Esophagus muscularis mucosa (tissue), 4 donors: ENCODE results near the gene MUSTN1.

Experiments used
- CTCF ChIP-seq, 3 experiments: fragments of 200-600 bp in 2 of 3; fragments of 450-650 bp in 1 of 3; sonication (generic) in 2 of 3; IDR thresholded peaks; one replicate each; pipeline ENCODE4 v1.5.1; 2017 to 2019; ENCODE audit warnings: antibody characterized with exemption in 3 of 3, mild to moderate bottlenecking in 2 of 3, moderate library complexity in 1 of 3
- EP300 ChIP-seq: sonication (generic); formaldehyde crosslinking; IDR thresholded peaks from one replicate; pipeline ENCODE4 v1.6.1; 2017; ENCODE audit warnings: antibody characterized with exemption
- POLR2A ChIP-seq: fragments of 450-650 bp; IDR thresholded peaks from one replicate; pipeline ENCODE4 v1.6.1; 2017; ENCODE audit warnings: antibody characterized with exemption, moderate library complexity, mild to moderate bottlenecking, low read depth
- POLR2AphosphoS5 ChIP-seq, 2 donors: sonication (generic); formaldehyde crosslinking; IDR thresholded peaks; one replicate each; pipeline ENCODE4 v1.6.1; 2017; ENCODE audit warnings: antibody characterized with exemption in 2 of 2

GRCh38 chr3:52794612-52795099 is 40.2 kb downstream of the MUSTN1 start, which contains the start of gene ITIH3:
- TF ChIP-seq CTCF (IDR thresholded peaks at IDR 0.05) (no peak), EP300 (no peak), POLR2A (no peak), POLR2AphosphoS5 (IDR thresholded peaks at IDR 0.05) (no peak)
